Activated CD4-positive, CD25-positive, alpha-beta regulatory T cell (primary cell): Measurements from ENCODE around the gene DUS3L.
A peak's percentile ranks its signal among the peaks of the same experiment; 100 is the strongest.

ENCODE experiments used
- DNase-seq, 4 experiments: peaks; one replicate each; lab custom pipeline; 2025; lab: John Stamatoyannopoulos, UW

DUS3L gene, protein sequence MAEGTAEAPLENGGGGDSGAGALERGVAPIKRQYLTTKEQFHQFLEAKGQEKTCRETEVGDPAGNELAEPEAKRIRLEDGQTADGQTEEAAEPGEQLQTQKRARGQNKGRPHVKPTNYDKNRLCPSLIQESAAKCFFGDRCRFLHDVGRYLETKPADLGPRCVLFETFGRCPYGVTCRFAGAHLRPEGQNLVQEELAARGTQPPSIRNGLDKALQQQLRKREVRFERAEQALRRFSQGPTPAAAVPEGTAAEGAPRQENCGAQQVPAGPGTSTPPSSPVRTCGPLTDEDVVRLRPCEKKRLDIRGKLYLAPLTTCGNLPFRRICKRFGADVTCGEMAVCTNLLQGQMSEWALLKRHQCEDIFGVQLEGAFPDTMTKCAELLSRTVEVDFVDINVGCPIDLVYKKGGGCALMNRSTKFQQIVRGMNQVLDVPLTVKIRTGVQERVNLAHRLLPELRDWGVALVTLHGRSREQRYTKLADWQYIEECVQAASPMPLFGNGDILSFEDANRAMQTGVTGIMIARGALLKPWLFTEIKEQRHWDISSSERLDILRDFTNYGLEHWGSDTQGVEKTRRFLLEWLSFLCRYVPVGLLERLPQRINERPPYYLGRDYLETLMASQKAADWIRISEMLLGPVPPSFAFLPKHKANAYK

DNA sequence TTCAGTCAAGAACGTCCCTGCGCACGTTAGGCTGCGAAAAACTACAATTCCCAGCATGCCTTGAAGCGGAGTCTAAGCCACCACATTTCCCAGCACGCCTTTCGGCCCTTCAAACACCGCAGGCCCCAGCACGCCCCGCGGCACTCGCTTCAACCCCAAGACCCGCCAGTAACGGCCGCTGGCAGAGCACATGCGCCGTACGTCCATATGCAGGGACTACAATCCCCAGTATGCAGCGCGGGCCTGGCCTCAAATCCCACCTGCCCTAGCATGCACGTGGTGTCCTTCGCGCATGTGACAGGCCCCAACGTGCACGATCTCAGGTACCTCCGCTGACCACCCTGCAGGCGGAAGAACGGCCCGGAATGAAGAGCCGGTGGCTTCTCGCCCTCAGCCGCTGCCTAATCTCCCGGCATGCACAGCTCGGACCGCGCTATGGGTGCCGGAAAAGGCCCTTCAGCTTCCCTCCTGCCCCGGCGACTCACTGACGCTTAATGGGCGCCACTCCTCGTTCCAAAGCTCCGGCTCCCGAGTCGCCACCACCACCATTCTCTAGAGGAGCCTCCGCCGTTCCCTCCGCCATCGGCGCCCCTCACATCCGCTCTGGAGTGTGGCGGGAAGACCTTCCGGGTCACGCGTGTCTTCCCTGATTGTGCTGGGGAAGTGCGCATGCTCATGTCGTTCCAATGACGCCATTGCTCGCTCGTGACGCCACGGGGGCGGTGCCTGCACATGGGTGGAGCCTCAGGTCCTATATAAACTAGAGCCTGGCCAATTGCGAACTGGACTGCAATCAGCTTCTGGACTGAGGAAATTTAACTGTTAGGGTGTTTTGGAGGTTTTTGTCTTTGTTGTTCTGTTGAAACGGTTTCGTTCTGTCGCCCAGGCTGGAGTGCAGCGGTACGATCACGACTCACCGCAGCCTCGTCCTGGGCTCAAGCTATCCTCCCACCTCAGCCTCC, at the start of gene DUS3L:
Gene DUS3L, minus strand, starts transcription at position 605 of the 962 bp plus-strand sequence. Its CDS starts 22 bp downstream, at position 583.
- DNase-seq: peak; percentile 90 to 95 (median 91)

DNA sequence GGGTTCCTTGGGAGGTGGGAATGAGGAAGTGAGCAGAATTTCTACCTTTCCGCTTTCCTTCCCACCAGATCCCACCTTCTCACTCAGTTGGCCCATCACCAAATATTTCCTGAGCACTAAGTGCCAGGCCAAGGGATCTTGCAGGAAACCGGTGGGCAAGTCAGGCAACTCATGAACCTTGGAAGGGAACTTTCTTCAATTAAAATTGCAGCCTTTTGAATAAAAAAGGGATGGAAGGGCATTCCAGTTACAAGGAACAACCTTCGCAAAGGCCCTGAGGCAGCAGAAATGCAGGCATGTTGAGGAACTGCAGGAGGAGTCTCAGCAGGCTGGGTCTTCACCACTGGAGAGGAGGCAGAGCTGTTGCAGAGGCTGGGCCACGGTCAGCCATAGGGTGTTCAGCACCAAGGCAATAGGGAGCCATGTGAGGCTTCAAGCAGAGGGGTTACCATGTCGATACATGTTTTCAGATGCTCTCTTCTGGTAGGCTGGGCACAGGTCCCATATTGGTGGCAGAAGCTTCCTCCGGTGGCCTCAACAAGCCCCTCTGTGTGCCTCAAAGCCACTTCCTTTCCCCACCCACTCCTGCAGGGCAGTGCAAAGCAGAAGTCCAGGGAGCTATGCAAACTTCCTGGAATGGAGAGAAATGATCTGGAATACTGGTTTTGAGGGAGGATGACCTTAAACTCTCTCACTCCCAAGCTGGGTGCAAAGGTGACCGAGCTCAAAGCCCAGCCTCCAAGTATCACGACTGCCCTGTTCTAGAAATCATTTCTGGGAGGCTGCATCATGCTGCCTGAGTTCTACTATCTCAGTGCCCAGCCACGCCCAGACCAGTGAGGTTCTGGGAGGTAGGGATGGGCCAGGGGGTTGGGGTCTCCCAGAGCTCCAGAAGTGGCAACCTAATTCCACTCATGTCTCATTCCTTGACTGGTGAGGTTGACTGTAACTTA, 48.4 kb upstream of the DUS3L start, which contains the start of gene FUT6:
Gene FUT6, minus strand, starts transcription at position 638 of the 953 bp plus-strand sequence. CDS start 7,135 bp downstream, outside the sequence.
- no peak for DNase-seq

DNA sequence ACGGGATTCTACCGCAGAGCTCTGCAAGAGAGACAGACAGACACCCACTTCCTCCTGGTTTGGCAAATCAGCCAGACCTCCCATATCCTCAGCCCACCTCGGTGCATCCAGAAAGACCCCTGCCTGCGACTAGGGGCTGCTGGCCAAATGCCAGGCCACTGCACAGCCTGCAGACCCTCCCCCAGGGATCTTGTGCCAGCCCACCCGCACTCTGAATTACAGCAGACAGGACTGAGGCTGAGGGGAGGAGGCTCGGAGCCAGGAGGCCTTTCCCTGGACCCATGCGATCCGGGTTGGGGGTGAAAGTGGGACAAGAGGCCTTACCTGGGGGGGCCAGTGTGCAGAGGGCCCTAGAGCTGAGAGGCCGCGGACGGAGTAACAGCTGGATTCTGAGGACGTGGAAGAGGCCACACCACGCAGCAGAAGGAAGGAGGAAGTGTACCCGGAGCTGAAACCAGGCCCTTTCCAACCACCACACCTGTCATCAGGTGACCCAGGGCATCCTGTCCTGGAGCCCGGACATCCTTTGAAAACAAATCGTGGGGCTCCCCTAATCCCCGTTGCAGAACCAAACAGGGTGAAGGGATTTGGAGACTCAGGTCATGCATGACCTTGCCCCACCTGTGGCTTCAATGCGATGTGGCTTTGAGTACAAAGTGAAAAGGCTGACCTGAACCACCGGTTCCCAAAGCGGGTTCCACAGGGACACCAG, 47.5 kb upstream of the DUS3L start:
- no peak for DNase-seq

DNA sequence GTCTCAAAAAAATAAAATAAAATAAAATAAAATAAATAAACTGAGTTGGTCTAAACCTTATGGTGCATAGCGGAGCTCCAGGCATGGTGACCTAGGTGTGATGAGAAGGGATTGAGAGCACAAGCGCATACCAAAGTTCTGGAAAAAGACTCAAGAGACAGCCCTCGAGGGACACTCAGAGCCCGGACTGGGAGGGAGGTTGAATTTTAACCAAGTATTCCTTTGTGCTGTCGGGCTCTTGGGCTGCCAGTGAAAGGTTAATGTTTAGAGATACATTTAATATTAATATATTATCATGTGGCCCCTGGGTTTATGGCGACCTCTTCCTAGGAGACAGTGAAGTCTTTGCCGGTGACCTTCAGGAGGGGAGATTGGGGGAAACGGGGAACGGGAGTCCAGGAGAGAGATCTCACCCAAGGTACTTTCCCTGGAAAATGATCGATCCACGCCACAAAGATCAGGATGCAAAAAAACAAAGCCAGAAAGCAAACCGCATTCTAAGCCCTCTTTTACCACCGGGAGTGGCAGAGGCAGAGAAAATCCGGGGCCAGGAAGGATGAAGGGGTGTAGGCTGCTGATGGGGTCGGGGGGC, 46.9 kb upstream of the DUS3L start:
- no peak for DNase-seq

DNA sequence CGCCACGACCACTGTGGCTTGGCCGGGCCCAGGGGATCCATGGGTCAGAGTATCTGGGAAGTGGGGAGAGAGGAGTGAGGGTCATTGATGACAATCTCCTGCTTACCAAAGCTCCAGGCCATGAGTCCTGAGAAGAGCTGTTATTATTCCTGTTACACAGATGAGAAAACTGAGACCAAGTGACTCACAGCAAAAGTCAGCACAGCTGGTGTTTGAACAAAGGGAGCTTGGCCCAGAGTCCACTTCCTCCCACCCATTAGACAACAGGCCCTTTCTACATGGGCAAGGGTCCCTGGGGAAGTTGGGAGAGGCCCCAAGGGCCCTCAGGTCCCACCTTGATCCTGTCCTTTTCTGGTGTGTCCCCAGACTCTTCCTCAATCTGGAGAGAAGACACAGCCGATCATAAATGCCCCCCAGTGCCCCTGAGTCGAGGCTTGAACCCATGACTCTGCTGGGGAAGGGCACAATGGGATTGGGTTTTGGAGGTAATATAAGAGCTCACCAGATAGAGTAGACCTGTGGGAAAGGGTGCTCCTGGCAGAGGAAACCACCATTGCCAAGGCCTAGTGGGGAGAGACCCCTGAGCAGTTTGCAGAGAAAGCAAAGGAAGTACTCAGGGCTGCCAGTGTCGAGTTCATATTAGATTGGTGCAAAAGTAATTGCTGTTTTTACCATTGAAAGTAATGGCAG, 41.7 kb upstream of the DUS3L start:
- no peak for DNase-seq

DNA sequence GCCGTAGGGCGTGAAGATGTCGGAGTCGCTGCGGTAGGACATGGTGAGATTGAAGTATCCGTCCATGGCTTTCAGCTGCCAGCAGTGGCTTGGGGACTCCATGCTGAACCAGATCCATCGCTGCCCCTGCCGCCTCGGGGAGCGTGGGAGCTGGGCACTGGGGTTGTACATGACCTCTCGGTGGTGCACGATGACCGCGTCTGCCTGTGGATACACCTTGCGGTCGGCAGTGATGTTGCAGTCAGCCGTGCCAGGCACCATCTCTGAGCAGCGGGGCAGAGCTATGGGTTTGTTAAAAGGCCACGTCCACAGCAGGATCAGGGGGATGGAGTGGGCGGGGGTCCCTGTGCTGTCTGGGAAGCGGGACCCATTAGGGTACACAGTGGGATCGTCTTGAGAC, 41.1 kb upstream of the DUS3L start:
- no peak for DNase-seq

DNA sequence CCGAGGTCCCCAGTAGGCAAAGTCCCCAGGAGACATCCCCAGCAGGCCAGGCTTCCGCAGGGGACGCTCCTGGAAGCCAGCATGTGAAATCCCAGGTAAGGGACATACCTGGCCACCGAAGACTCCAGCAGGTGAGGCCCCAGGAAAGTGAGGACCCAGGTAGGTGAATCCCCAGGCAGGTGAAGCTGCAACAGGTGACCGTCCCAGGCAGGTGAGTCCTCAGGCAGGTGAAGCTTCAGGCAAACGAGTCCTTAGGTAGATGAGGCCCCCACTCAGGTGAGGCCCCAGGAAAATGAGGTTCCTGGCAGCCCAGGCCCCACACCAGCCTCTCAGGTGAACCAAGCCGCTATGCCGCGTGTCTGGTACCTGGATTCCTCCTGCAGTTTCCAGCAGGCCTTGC, 40.2 kb upstream of the DUS3L start:
- no peak for DNase-seq

DNA sequence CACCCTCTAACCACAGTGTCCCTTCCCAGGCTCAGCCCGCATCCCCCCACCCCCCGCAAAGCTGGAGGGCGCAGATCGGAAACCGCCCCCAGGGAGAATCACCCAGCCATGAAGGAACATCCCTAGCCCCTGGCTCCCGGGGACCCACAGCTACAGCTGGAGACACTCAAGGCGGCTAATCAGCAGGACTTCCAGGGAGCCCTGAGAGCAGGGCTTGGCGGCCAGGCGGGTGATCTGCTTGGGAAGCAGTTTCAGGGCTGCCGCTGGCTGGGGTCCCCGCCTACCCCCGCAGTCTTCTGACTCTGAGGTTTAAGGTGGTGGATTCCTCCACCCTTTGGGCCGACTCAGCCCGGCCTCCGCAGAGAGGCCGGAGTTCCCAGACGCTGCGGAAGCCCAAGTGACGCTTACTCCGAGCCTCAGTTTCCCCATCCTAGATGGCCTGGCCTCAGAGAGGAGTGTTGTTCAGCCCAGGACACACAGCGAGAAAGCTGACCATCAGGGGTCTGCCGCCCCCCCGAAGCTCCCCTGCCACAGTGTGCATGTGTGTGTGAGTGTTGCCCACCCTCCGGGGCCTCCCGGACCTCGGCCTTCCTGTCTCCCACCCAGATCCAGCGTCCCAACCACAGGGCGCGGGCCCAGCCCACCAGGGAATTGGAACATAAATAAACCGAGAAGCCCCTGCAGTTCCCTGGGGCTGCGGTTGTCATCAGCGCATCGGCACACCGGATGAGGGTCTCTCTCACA, 38.8 kb upstream of the DUS3L start:
- no peak for DNase-seq

DNA sequence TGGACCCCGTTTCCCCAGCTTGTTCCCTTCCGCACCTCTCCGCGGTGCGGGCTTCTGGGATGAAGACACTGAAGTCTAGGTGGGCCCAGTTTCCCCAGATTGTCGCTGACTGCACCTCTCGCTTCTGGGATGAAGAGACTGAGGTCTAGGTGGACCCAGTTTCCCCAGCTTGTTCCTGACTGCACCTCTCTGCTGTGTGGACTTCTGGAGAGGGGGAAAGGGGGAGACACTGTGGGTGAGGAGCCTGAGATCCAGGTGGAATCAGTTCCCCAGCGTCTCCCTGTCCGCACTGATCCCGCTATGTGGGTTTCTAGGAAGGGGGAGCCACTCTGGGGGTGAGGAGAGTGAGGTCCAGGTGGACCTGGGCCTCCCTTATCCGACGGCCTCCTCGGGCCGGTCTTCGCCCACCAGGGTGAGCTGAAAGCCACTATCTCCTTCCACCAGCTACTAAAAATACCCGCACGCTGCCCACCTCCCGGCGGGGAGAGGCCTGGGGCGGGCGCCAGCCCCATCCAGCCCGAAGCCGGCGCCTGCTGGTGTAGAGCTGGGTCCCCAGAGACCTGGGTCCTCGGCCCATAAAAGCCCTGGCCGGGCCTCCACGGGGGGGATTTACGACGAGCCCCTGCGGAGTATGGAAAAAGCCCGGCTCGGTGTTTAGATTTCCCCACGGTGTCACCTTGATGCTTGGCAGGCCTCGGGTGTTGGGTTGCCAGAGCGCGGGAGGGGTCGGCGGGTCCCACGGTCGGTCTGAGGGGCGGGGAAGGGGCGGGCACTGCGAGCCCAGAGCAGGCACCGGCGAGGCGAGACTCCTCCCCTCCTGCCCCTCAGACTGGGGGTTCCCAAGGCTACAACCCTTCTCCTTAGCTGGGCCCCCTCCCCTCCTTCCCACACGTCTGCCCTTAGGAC, 38.0 kb upstream of the DUS3L start:
- no peak for DNase-seq

DNA sequence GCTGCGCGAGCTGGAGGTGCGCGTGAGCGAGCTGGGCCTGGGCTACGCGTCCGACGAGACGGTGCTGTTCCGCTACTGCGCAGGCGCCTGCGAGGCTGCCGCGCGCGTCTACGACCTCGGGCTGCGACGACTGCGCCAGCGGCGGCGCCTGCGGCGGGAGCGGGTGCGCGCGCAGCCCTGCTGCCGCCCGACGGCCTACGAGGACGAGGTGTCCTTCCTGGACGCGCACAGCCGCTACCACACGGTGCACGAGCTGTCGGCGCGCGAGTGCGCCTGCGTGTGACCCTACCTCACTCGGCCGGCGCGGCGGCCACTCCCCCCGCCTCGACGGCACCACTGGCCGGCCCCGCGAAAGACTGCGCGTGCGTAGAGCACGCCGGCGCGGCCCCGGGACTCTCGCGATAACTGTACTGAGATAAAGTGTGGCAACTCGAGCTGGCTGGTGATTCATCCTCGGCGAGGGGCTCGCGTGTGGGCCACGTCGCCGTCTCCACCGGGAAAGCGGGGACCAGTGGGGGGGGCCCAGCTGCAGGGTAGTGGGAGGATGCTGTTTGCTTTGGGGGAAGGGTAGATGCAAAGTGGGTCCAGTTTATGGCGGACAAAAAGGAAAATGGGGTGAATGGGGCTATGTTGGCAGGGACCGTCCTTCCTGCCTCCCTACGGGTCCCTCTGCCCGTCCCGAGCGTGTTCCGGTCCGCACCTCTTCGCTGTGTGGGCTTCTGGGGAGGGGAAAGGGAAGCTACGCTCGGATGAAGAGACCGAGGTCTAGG, 37.1 kb upstream of the DUS3L start:
- DNase-seq: peak; percentile 83 to 87 (median 85)

DNA sequence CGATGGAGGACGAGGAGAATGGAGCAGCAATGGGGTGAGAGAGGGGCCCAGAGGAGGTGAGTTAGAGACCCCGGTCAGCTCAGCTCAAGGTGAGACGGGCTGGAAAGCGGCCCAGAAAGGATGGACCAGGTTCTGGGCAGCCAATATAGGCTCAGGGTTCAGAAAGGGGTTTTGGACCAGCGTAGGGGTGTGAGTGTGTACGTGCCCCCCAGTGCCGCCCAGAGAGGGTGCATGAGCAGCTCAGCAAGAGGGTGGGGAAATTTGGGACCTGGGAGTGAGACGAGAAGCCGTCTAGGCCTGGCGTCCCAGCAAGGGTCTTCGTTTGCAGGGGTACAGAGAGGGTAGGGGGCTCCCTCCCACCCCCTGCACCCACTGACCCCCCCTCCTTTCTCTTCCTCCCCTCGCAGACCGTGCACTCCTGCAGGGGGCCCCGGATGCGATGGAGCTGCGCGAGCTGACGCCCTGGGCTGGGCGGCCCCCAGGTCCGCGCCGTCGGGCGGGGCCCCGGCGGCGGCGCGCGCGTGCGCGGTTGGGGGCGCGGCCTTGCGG, 36.5 kb upstream of the DUS3L start:
- DNase-seq: no peak

DNA sequence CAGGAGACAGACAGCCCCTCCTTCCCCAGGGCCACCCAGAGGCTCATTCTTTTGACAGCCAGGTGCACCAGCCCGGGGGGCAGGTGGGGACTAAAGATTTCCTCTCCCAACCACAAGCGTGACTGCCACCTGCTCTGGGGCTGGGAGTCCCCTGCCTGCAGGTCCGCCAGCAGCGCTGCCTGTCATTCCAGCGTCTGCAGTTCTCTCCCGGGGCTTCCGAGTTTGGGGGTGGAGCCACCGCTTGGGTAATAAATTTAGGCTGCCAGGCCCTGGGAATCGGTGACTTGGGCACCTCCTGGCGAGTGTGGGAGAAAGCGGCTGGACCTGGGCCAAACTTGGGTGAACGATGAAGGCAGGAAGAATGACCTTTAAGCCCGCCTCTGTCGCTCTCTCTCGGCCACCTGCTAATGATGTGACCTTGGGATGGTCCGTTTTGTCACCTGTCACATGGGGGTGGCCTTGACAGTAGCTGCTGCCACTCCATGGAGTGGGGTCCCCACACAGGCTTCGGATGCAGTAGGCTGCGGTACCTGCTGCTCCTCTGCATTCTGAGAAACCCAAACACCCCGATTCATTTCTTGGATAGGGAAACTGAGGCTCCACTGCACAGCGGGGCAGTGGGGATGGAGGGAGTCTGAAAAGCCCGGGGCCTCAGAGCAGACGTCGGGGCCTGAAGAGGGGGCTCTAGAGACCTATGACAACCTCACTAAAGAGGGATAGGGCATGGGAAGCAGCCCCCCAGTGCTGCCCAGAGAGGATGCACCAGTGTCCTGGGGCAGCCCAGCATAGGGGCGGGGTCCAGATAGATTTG, 35.8 kb upstream of the DUS3L start:
- no peak for DNase-seq

DNA sequence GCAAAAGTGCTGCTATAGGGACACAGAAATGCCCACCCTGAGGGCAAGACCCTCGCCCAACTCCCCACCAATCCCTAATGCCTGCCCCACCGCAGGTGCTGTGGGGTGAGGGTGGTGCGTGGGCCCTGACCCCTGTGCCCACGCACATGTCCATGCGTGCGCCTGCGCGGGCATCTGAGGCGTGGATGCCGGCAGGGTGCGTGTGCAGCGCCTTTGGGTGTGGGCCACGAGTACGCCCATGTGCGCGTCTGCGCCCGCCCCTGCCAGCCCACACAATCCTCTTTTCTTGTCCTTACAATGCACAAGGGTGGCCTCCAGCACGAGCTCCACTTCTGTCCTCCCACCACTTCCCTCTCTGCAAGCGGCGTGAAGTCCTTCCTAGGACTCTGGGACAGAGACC, 34.2 kb upstream of the DUS3L start:
- no peak for DNase-seq

DNA sequence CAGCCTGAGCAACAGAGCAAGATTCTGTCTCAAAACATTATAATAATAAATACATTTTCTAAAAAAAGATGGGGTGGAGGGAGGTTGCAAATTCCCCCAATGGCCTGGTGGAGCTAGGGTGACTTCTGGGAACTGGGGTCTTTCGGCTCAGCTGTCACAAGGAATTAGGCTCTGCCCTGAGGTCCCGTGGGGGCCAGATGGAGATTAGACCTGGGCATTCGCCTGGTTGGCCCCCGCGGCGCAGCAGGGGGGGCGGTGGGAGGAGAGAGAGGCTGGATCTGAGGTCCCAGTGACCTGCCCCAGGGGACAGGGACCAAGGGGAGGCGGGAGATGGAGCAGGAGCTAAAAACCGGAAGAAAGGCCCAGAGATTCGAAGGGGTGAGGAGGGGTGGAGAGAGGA, 33.8 kb upstream of the DUS3L start:
- no peak for DNase-seq

DNA sequence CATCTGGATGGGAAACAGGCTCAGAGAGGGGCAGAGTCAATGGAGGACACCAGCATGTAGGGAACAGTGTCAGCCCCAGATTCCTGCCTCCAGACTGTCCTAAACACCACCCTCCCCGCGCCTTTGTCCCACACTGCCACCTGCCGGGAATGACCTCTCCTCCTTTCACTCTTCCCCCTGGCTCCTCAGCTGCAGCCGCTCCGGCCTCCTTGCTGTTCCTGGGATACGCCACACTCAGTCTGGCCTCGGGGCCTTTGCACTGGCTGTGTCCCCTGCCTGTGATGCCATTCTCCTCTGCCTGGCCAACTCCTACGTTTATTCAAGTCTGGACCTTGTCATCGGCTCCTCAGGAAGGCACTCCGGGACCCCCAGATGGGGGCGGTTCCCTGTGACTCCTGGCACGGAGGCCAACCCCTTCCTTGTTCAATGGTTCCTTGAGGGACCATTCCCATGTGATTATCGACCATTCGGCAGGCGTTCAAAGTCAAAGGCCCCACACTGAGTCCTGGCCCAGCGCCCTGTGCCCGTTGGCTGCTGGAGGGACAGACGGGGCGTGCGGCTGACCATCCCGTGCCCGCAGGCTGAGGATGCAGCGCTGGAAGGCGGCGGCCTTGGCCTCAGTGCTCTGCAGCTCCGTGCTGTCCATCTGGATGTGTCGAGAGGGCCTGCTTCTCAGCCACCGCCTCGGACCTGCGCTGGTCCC, 32.8 kb upstream of the DUS3L start:
- no peak for DNase-seq
